K562 (cell line): ENCODE data around the gene PUSL1. TPM values are rescaled to one million over a fixed set of nuclear protein-coding genes. Genes with fewer than 3 reads are reported as not detected.

Experiments used
- ARHGAP35 ChIP-seq: fragments of 450-650 bp; IDR thresholded peaks from 2 replicates; pipeline ENCODE4 v1.6.1; 2018; ENCODE audit not compliant: partially characterized antibody
- ATF2 ChIP-seq: sonication (generic); formaldehyde crosslinking; IDR thresholded peaks from 2 replicates; pipeline ENCODE4 v1.8.1; 2022; ENCODE audit warnings: missing genetic modification reagents
- BDP1 ChIP-seq: IDR thresholded peaks from 3 replicates; pipeline ENCODE4 v1.6.1; 2011; ENCODE audit not compliant: insufficient read length, insufficient read depth
- CBX2 ChIP-seq: fragments of 200-600 bp; sonication (generic); IDR thresholded peaks from one replicate; pipeline ENCODE4 v1.6.1; 2012; ENCODE audit warnings: mild to moderate bottlenecking, low read length, inconsistent platforms; ENCODE audit not compliant: insufficient read depth, poor library complexity, severe bottlenecking
- CHCHD3 ChIP-seq: fragments of 250-450 bp; sonication (Bioruptor Pico); IDR thresholded peaks from 2 replicates; pipeline ENCODE4 v2.1.2; 2022; ENCODE audit warnings: mild to moderate bottlenecking
- CHD2 ChIP-seq: IDR thresholded peaks from 2 replicates; pipeline ENCODE4 v1.6.1; 2011; ENCODE audit warnings: low read depth, low read length
- COPS2 ChIP-seq: fragments of 450-650 bp; conservative IDR thresholded peaks from 2 replicates; pipeline ENCODE4 v1.6.1; 2016; ENCODE audit warnings: mild to moderate bottlenecking, moderate library complexity
- DIDO1 ChIP-seq: fragments of 450-650 bp; IDR thresholded peaks from 2 replicates; pipeline ENCODE4 v1.6.1; 2016; ENCODE audit warnings: low read depth, missing biosample characterization, missing genetic modification characterization
- ERF ChIP-seq: fragments of 450-650 bp; formaldehyde crosslinking; IDR thresholded peaks from 2 replicates; pipeline ENCODE4 v1.4.0; 2020; ENCODE audit warnings: mild to moderate bottlenecking, mixed read lengths
- FOXJ2 ChIP-seq: fragments of 200-800 bp; sonication (Bioruptor generic); IDR thresholded peaks from 2 replicates; pipeline ENCODE4 v1.6.1; 2016; ENCODE audit warnings: missing genetic modification characterization, missing compliant biosample characterization
- KAT8 ChIP-seq: fragments of 450-650 bp; IDR thresholded peaks from 2 replicates; pipeline ENCODE4 v1.6.1; 2016; ENCODE audit warnings: low read depth, mild to moderate bottlenecking
- LCOR ChIP-seq: sonication (generic); formaldehyde crosslinking; IDR thresholded peaks from 2 replicates; pipeline ENCODE4 v1.8.0; 2022; ENCODE audit warnings: mild to moderate bottlenecking, missing genetic modification reagents
- MECOM ChIP-seq: fragments of 250-450 bp; sonication (Bioruptor Pico); IDR thresholded peaks from 2 replicates; pipeline ENCODE4 v1.8.0; 2022; ENCODE audit warnings: inconsistent platforms
- NEUROD1 ChIP-seq: fragments of 150-350 bp; IDR thresholded peaks from 2 replicates; pipeline ENCODE4 v1.6.1; 2014; ENCODE audit warnings: borderline replicate concordance, low read length, low read depth; ENCODE audit not compliant: partially characterized antibody
- NFIX ChIP-seq: fragments of 250-450 bp; sonication (Bioruptor Pico); IDR thresholded peaks from 2 replicates; pipeline ENCODE4 v1.4.0; 2020; ENCODE audit warnings: low read depth, mild to moderate bottlenecking, moderate library complexity
- NUFIP1 ChIP-seq: fragments of 450-650 bp; IDR thresholded peaks from 2 replicates; pipeline ENCODE4 v1.6.1; 2018; ENCODE audit not compliant: partially characterized antibody
- POLR2B ChIP-seq: fragments of 450-650 bp; IDR thresholded peaks from 2 replicates; pipeline ENCODE4 v1.6.1; 2018; ENCODE audit warnings: low read depth; ENCODE audit not compliant: partially characterized antibody
- POLR3A ChIP-seq: IDR thresholded peaks from 2 replicates; pipeline ENCODE4 v1.6.1; 2011; ENCODE audit warnings: borderline replicate concordance, mild to moderate bottlenecking, moderate library complexity; ENCODE audit not compliant: insufficient read length, insufficient read depth; ENCODE audit errors: extremely low read depth
- RB1 ChIP-seq: fragments of 450-650 bp; IDR thresholded peaks from 2 replicates; pipeline ENCODE4 v1.6.1; 2017; ENCODE audit warnings: low read depth, mild to moderate bottlenecking
- SIX5 ChIP-seq, 2 experiments: IDR thresholded peaks; 2 replicates each; pipeline ENCODE4 v1.6.1; 2011; ENCODE audit warnings: low read length in 2 of 2, borderline replicate concordance in 1 of 2, low read depth in 1 of 2, mild to moderate bottlenecking in 1 of 2, moderate library complexity in 1 of 2; ENCODE audit not compliant: insufficient read depth in 1 of 2
- TAF7 ChIP-seq: fragments of 450-650 bp; IDR thresholded peaks from 2 replicates; pipeline ENCODE4 v1.6.1; 2016; ENCODE audit warnings: missing genetic modification characterization, missing compliant biosample characterization
- ZBTB1 ChIP-seq: sonication (generic); formaldehyde crosslinking; IDR thresholded peaks from 2 replicates; pipeline ENCODE4 v1.8.1; 2023; ENCODE audit warnings: missing genetic modification reagents, low read depth, mild to moderate bottlenecking, borderline replicate concordance
- ZNF184 ChIP-seq: sonication (generic); formaldehyde crosslinking; IDR thresholded peaks from 2 replicates; pipeline ENCODE4 v1.5.0; 2020; ENCODE audit warnings: missing genetic modification reagents
- ZNF347 ChIP-seq: fragments of 450-650 bp; formaldehyde crosslinking; IDR thresholded peaks from 2 replicates; pipeline ENCODE4 v1.4.0; 2020; ENCODE audit warnings: low read depth, mild to moderate bottlenecking, moderate library complexity
- ZNF507 ChIP-seq: conservative IDR thresholded peaks from 2 replicates; pipeline ENCODE4 v1.6.1; 2017; ENCODE audit warnings: missing genetic modification characterization, missing compliant biosample characterization
- ZNF717 ChIP-seq: fragments of 250-450 bp; sonication (Bioruptor Pico); IDR thresholded peaks from 2 replicates; pipeline ENCODE4 v1.5.0; 2021
- ZNF77 ChIP-seq: fragments of 250-450 bp; sonication (Bioruptor Pico); IDR thresholded peaks from 2 replicates; pipeline ENCODE4 v1.5.0; 2020
- polyA plus RNA-seq, 8 experiments: library from polyadenylated mRNA; depleted of rRNA in 4 of 8; stranded (reverse) in 5 of 8; unstranded in 3 of 8; fragments of >200 nt; fragmentation: Nextera tagmentation in 2 of 8; fragmentation: Illumina TruSeq in 1 of 8; extraction: Ambion mirVana in 2 of 8; extraction: Trizol in 1 of 8; gene quantifications; 2 replicates each; pipeline versions ENCODE4 v1.2.1 to v1.2.3, GENCODE V29; 2011 to 2014; ENCODE audit warnings: inconsistent platforms in 1 of 8, missing spikeins in 1 of 8
- total RNA-seq, 7 experiments: library from RNA; depleted of rRNA in 6 of 7; stranded (reverse); fragments of >200 nt in 6 of 7; fragmentation: Illumina TruSeq in 2 of 7; extraction: Trizol in 2 of 7; gene quantifications; 2 replicates each; pipeline versions ENCODE4 v1.2.1 to v1.2.3, GENCODE V29; 2011 to 2021; ENCODE audit warnings: low replicate concordance in 1 of 7
- TF ChIP-seq, protein P1 (sequence below): fragments of 250-450 bp; sonication (Bioruptor Pico); IDR thresholded peaks from 2 replicates; pipeline ENCODE4 v1.5.0; 2020; ENCODE audit warnings: mild to moderate bottlenecking, borderline replicate concordance
- TF ChIP-seq, protein P2 (sequence below): fragments of 250-450 bp; sonication (Bioruptor Pico); IDR thresholded peaks from 2 replicates; pipeline ENCODE4 v1.9.0; 2021; ENCODE audit warnings: mild to moderate bottlenecking

The PUSL1 gene
- total and polyA plus RNA-seq, 9 of the 15 experiments (the other 6 are each of a cell fraction or from before 2014, with no cell fraction given), result 0.62 to 86.9 (median 13.6) TPM

GRCh38 chr1:1347663-1348419, 39.4 kb downstream of the PUSL1 start (continued):
- TF ChIP-seq NUFIP1 (no peak), COPS2 (no peak), ATF2 (CRISPR knock-in tag) (no peak), NFIX (CRISPR knock-in tag) (no peak), ZNF507 (tag) (no peak), ARHGAP35 (no peak), KAT8 (no peak), ZNF717 (no peak), LCOR (CRISPR knock-in tag) (no peak), BDP1 (no peak), POLR2B (no peak), ZBTB1 (CRISPR knock-in tag) (no peak), ZNF184 (CRISPR knock-in tag) (no peak), CHD2 (no peak), CHCHD3 (CRISPR knock-in tag) (no peak), ZNF77 (no peak), ZNF347 (no peak), MECOM (CRISPR knock-in tag) (no peak), ERF (CRISPR knock-in tag) (no peak), NEUROD1 (no peak), TAF7 (tag) (no peak), DIDO1 (no peak), CBX2 (no peak), POLR3A (no peak), RB1 (no peak), FOXJ2 (tag) (no peak), SIX5 (IDR thresholded peaks at IDR 0.05; ENCODE audit: borderline replicate concordance in 1 of 2, insufficient read depth in 1 of 2, low read depth in 1 of 2, low read length in 2 of 2) (no peak)
- TF ChIP-seq, protein P1, sequence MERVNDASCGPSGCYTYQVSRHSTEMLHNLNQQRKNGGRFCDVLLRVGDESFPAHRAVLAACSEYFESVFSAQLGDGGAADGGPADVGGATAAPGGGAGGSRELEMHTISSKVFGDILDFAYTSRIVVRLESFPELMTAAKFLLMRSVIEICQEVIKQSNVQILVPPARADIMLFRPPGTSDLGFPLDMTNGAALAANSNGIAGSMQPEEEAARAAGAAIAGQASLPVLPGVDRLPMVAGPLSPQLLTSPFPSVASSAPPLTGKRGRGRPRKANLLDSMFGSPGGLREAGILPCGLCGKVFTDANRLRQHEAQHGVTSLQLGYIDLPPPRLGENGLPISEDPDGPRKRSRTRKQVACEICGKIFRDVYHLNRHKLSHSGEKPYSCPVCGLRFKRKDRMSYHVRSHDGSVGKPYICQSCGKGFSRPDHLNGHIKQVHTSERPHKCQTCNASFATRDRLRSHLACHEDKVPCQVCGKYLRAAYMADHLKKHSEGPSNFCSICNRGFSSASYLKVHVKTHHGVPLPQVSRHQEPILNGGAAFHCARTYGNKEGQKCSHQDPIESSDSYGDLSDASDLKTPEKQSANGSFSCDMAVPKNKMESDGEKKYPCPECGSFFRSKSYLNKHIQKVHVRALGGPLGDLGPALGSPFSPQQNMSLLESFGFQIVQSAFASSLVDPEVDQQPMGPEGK (CRISPR knock-in tag), result no peak
- TF ChIP-seq, protein P2, sequence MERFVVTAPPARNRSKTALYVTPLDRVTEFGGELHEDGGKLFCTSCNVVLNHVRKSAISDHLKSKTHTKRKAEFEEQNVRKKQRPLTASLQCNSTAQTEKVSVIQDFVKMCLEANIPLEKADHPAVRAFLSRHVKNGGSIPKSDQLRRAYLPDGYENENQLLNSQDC (CRISPR knock-in tag), result no peak
